Urothelium cell line (cell line): ENCODE measurements around the gene RRAGD.

Experiments
- DNase-seq: peaks from one replicate; pipeline ENCODE4 v3.0.0; 2011; ENCODE audit warnings: low spot score, mixed read lengths
- FAIRE-seq: peaks from 2 replicates; lab custom pipeline; 2011; peaks lifted over from hg19 to GRCh38; lab: Jason Lieb, UNC

The RRAGD gene

GRCh38 chr6:89379281-89379680 lies 32.8 kb downstream of the RRAGD start:
- no peak for FAIRE-seq
- no peak for DNase-seq

- DNase-seq (no peak), FAIRE-seq (no peak)
Measured at GRCh38 chr6:89378628-89379027, 33.4 kb downstream of the RRAGD start.

GRCh38 chr6:89375427-89376267 lies 36.4 kb downstream of the RRAGD start:
- FAIRE-seq (no peak), DNase-seq (no peak)

GRCh38 chr6:89372506-89372901 lies 39.6 kb downstream of the RRAGD start:
- DNase-seq (no peak), FAIRE-seq (no peak)

DNA sequence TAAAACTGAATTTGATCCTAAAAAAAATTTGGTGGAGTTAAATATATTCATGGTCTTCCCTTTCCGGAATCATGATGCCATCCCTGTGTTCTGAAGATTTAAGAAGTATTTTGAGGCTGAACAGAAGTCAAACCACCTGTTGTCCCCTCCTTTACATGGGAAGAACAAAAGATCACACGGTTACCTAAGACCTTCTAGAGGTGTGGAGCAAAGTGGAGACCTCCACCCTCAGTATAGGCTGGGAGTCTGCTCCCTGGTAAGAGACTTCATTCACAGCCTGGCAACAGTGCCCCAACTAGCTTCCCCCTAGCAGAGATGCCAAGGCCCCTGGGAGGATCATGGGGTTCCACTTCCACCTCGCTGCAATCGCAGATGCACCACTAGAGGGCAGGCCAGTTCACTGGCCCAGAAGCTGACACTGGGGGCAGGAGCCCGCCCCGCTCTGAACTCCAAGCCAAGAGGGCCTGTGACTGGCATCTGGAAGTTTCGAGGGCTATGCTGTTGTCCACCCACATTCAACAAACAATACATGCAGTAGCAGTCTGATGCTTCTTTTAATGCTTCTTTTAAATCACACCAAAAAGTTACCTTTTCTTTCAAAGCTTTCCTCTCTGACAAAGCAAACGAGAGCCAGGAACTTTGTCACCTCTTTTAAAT lies 40.1 kb downstream of the RRAGD start:
- no peak for FAIRE-seq
- DNase-seq = peak; percentile 65

GRCh38 chr6:89368999-89369398 lies 43.1 kb downstream of the RRAGD start:
- DNase-seq (no peak), FAIRE-seq (no peak)

DNA sequence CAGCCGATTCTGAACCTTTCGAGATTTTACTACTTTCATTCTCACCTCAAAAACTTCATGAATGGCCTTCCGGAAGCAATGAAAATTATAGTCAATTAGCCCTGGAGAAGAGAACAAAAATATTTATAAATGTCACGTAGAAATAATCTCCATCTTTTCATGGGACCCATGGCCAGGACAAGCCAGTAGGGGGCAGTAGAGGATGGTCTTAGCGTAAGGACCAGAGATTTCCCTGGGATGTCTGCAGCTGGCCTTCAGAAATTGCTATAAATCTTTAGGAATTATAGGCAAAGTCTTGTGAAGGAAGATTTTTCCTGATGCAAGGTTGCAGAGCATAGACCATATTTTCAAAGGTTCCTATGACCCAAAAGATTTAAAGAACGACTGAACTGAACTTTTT lies 44.0 kb downstream of the RRAGD start:
- DNase-seq = peak; percentile 53
- no peak for FAIRE-seq

DNA sequence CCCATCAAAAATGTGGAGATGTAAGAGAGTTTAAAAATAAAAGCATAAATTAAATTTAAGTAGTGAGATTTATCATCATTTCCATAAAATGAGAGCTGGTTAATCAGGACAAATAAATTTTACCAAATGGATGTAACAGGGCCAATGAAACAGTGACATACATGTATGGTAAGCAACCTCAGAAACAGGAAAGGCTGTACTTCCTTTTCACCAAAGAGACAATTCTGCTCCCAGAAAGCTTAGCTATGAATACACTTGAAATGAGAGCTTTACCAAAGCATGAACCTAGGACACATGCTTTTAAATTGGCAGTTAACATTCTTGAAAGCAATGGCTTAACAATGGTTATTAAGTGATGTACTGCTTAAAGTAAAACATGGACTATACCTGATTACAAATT lies 47.5 kb downstream of the RRAGD start:
- DNase-seq (no peak), FAIRE-seq (no peak)

DNA sequence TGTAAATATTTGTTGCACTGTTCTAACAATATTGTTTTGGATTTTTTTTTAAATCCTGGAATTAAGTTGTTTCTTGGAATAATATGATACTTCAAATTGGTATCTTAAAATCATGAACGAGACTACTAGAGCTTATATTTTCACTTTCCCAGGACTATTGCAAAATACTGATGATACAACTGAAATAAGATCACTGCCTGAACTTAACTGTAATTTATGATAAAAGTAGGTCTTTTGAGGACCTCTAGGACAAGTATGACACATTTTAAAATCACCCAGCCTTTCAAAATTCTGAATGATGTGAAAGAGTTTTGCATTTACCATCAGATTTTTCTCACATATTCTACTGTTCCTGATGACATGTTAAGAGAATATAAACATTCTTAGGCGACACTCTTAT lies 50.9 kb downstream of the RRAGD start:
- no peak for DNase-seq
- no peak for FAIRE-seq

GRCh38 chr6:89360415-89360999 lies 51.6 kb downstream of the RRAGD start:
- FAIRE-seq = no peak
- no peak for DNase-seq

DNA sequence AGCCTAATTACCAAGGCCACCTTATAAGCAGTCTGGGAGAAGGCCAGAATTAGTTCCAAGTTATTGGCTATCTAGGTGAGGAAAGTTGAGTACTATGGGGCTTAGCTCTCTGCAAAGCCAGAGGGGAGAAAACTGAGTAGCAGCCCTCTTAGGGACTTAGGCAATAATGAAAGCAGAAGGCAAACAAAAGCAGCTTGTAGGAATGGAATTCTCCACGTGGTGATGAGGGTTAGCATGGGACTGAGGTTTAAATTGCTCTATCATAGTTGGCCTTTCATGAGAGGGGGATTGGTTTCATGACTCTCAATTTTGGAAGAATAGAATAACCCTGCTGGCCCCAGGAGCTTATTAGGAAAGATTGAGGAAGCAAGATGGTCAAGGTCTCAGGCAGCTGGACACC lies 52.5 kb downstream of the RRAGD start:
- FAIRE-seq = no peak
- no peak for DNase-seq

DNA sequence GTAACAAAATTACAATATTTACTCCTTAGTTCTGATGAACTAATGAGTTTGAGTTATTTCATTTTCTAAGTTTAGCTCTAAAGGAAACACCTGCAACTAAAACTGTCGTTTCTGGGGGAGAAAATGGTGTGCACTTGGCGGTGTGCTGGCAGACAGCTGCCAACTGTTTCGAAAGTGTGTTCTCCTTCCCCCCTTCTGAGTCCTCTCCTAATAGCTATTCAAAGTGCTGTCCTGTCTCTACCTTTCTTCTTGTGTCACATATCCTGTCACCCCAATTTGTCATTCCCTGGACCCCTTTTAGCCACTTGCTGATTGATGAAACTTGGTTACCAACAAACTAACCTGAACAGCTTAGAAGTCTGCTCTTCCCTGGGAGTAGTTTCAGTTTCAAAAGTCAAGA lies 54.7 kb downstream of the RRAGD start:
- DNase-seq = no peak
- FAIRE-seq = no peak

DNA sequence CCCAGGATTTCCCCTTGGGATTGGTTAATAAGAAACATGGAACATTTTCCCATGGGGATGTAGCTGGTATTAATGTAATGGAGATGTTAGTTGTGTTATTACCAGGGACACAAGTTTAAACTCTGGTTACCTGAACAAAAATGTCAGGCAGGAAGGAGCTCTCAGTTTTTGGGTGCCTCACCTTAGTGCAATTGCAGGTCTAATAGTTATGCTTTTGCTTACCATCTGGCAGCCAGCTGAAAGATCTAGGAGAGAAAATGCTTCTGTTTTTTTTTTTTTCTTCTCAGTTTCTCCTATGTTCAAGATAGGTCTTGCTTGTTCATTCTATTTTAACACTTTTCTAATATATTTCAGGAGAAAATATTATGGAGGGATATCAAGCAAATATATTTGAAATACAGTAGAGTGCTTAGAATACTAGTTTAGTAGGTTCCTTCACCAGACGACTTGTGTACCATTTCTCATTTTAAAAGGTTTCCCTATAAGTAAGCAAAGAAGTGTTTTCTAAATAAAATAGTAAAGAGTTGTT lies 55.4 kb downstream of the RRAGD start:
- no peak for FAIRE-seq
- no peak for DNase-seq

DNA sequence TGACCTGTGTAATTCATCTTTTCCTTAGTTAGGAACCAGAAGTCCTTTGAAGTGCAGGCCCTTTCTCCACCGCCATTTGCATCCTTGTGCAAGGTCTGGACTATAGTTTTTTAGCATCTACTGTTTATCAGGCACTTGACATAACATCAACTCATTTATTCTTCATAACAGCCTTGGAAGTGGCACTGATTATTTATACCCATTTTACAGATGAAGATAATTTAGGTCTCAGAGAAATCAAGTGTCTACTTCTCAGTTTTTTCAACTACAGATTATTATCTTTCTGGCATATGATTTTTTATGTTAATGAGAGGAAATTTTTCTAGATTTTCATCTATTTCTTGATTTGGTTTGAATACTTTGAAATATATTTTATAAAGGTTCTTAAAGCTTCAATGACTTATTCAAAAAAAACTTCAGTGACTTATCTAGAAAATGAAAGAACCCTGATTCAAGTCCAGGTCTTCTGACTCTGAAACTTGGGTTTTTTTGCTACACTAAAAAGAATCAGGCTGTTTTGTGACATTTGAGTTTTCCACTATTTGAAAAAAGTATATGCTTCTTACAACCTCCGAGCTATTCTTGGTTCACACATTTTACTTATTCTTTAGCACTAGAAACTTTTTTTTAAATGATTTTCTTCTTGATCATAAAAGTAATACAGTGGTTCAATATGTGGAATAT lies 56.4 kb downstream of the RRAGD start:
- DNase-seq (no peak), FAIRE-seq (no peak)

GRCh38 chr6:89353702-89354392 lies 58.2 kb downstream of the RRAGD start:
- DNase-seq (no peak), FAIRE-seq (no peak)

- FAIRE-seq (no peak), DNase-seq (no peak)
Measured at GRCh38 chr6:89353118-89353556, 58.9 kb downstream of the RRAGD start.

GRCh38 chr6:89352278-89353117 lies 59.6 kb downstream of the RRAGD start, which contains the start of gene UBE2J1:
UBE2J1 (minus strand) TSS chr6:89352722; CDS start chr6:89352569, 153 bp downstream.
- FAIRE-seq = no peak

DNA sequence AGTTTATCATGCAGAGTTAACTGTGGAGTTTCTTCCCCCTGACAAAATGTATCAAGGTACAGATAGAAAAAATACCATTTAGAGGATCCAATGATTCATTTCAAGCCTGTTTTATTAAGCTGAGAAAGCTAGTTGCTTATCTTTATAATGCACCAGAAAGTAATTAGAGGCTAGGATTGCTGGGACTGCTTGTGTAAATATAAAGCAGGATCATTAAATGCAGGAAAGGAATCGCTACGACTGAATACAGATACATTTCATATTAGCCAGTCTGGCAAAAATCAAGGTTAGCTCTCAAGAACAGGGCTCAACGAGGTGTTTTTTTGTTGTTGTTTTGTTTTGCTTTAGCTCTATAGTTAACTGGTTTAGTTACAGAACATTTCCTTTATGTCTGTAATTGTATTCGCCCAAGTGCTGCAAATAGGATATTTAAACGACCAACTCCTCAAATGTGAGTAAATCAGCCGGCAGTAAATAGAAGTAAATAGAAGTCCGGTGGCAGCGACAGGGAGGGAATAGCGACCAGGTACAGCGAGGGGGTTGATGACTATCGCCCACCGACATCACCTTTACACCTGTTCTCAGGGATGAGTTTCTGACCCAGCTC lies 60.3 kb downstream of the RRAGD start:
- DNase-seq (no peak), FAIRE-seq (no peak)

More at GRCh38 chr6:89352278-89353117, 59.6 kb downstream of the RRAGD start, which contains the start of gene UBE2J1:
- peak; percentile 81 for DNase-seq
